Bronchial epithelial cell (primary cell): Measurements from ENCODE around the gene HSPA5. TPM values are rescaled to one million over a fixed set of nuclear protein-coding genes. Genes with fewer than 3 reads are reported as not detected.
"Not testable (repeated sequence)": the region's sequence is repeated elsewhere in the genome, so short reads cannot be mapped to it uniquely, and the experiment has no call there.

Source experiments
- DNase-seq: peaks from one replicate; pipeline ENCODE4 v3.0.0-alpha.2; 2010; ENCODE audit warnings: low read depth
- FAIRE-seq: peaks from 2 replicates; lab custom pipeline; 2011; peaks lifted over from hg19 to GRCh38; lab: Jason Lieb, UNC
- H3K27me3 ChIP-seq: 2 replicates; pipeline ENCODE4 v1.5.1; 2011; ENCODE audit warnings: low read length; ENCODE audit not compliant: control insufficient read depth, insufficient read depth
- H3K36me3 ChIP-seq: 2 replicates; pipeline ENCODE4 v1.5.1; 2011; ENCODE audit warnings: low read length; ENCODE audit not compliant: control insufficient read depth, insufficient read depth
- H3K4me3 ChIP-seq: 2 replicates; pipeline ENCODE4 v1.5.1; 2011; ENCODE audit warnings: mild to moderate bottlenecking, low read depth, low read length, control low read depth
- total RNA-seq: library from RNA; depleted of rRNA; stranded (reverse); fragments of >200 nt; gene quantifications from 2 replicates; pipeline ENCODE4 v1.2.1, GENCODE V29; 2014
- TF ChIP-seq, protein P1 (sequence below): IDR thresholded peaks from 2 replicates; pipeline ENCODE4 v1.5.1; 2011; ENCODE audit warnings: mild to moderate bottlenecking, moderate library complexity, low read length, control low read depth, inconsistent platforms; ENCODE audit not compliant: insufficient read depth, severe bottlenecking

The HSPA5 gene
- total RNA-seq, 1 donor from 2014 or later, result 520 TPM

DNA sequence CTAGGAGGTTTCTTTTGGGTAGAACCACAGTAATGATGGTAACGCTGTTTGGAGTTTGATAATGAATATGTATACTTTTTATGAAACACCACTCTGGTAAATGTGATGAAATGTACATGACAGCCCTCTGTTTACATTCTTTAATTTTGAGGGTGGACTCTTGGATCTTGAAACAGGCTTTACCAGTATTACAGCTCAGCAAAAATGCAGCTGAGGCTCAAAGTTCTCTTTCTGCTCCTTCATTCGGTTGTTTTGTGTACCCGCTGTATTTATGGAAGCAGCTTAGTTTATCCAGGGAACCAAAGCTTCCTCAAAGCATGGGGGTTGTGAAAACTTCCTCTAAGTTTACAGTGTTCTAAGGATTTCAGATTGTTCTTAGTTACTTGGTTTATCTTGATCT is 31.6 kb upstream of the HSPA5 start:
- TF ChIP-seq, protein P1, sequence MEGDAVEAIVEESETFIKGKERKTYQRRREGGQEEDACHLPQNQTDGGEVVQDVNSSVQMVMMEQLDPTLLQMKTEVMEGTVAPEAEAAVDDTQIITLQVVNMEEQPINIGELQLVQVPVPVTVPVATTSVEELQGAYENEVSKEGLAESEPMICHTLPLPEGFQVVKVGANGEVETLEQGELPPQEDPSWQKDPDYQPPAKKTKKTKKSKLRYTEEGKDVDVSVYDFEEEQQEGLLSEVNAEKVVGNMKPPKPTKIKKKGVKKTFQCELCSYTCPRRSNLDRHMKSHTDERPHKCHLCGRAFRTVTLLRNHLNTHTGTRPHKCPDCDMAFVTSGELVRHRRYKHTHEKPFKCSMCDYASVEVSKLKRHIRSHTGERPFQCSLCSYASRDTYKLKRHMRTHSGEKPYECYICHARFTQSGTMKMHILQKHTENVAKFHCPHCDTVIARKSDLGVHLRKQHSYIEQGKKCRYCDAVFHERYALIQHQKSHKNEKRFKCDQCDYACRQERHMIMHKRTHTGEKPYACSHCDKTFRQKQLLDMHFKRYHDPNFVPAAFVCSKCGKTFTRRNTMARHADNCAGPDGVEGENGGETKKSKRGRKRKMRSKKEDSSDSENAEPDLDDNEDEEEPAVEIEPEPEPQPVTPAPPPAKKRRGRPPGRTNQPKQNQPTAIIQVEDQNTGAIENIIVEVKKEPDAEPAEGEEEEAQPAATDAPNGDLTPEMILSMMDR, result no peak
- peak; percentile 71 for DNase-seq

DNA sequence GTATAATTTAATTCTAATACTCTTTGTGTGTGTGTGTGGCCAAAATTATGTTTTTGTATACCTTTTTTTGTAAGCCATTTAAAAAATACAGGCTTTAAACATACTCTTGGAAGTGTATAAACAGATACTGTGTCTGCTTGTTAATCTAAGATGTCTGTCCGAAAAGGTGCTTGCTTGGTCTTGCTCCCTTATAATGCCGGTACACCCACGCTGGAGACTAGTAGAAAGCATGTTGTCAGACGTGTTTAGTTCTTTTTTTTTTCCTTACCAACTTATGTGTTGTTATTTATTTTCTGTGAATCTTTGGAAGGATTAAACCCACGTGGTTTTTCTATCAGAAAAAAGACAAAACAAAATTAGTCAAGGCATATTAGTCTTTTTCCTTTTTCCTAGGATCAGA is 29.9 kb upstream of the HSPA5 start:
- no peak for FAIRE-seq

More for the DNA sequence above, 31.6 kb upstream of the HSPA5 start:
- Histone ChIP-seq H3K4me3 (no peak overlapping the region), H3K36me3 (peaks cover 1% of the 10 kb centered on the region), H3K27me3 (no peaks in the 10 kb centered on the region)
- FAIRE-seq, result no peak

DNA sequence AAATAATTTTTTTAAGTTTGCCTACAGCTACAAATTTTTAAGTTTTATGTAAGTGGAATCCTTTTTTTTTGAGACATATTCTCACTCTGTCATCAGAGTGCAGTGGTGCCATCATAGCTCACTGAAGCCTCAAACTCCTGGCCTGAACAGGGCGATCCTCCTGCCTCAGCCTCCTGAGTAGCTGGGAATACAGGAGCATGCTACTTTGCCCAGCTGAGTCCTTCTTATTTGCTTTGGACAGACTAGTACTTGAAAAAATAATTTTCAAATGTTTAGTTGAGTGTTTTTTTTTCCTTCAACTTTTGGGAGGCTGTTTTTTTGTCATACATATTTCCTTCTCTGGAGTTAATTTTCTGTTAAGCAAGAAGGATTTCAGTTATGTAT is 27.9 kb upstream of the HSPA5 start:
- FAIRE-seq, result no peak
- H3K36me3 ChIP-seq, result peaks cover 3% of the 10 kb centered on the region
- no peaks in the 10 kb centered on the region for H3K27me3 ChIP-seq

More for the DNA sequence above, 29.9 kb upstream of the HSPA5 start:
- peak; percentile 75 for DNase-seq
- H3K4me3 ChIP-seq, result no peak overlapping the region
- no peaks in the 10 kb centered on the region for H3K27me3 ChIP-seq
- TF ChIP-seq, protein P1, result no peak
- H3K36me3 ChIP-seq, result peaks cover 1% of the 10 kb centered on the region

DNA sequence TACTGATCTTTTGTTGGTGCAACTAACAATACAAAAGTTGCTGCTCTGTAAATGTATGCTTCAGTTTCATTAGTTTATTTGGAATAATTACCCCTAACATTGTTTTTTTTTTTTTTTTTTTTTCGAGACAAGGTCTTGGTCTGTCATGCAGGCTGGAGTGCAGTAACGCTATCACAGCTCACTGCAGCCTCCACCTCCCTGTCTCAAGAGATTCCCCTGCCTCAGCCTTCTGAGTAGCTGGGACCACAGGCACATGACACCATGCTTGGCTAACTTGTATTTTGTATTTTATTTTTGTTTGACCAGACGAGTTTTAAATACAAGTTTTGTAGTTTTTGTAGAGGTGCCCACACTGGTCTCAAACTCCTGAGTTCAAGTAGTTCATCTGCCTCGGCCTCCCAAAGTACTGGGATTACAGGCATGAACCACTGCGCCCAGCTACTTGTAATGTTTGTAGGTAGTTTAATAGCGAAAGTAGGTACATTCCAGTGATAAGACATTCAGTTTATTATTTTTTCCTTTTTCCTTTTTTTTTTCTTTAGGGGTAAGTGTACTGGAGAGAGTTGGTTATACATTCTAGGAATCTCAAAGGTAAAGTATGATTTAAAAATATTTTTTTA is 27.4 kb upstream of the HSPA5 start:
- Histone ChIP-seq H3K27me3 (no peaks in the 10 kb centered on the region), H3K4me3 (no peak overlapping the region), H3K36me3 (peaks cover 3% of the 10 kb centered on the region)
- no peak for DNase-seq
- TF ChIP-seq, protein P1, result no peak
- no peak for FAIRE-seq

More for the DNA sequence above, 27.9 kb upstream of the HSPA5 start:
- H3K4me3 ChIP-seq, result no peak overlapping the region
- TF ChIP-seq, protein P1, result no peak
- no peak for DNase-seq

DNA sequence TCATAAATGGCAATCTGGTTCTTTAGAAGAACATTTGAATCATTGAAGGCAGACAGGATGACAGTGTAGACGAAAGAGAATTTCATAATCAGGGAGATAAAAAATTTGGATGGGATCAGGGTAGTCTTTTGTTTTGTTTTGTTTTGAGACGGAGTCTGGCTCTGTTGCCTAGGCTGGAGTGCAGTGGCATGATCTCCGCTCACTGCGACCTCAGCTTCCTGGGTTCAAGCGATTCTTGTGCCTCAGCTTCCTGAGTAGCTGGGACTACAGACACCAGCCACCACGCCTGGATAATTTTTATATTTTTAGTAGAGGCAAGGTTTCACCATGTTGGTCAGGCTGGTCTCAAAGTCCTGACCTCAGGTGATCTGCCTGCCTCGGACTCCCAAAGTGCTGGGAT is 22.9 kb upstream of the HSPA5 start:
- H3K27me3 ChIP-seq, DNase-seq, H3K36me3 ChIP-seq, H3K4me3 ChIP-seq, FAIRE-seq: not testable (repeated sequence)

DNA sequence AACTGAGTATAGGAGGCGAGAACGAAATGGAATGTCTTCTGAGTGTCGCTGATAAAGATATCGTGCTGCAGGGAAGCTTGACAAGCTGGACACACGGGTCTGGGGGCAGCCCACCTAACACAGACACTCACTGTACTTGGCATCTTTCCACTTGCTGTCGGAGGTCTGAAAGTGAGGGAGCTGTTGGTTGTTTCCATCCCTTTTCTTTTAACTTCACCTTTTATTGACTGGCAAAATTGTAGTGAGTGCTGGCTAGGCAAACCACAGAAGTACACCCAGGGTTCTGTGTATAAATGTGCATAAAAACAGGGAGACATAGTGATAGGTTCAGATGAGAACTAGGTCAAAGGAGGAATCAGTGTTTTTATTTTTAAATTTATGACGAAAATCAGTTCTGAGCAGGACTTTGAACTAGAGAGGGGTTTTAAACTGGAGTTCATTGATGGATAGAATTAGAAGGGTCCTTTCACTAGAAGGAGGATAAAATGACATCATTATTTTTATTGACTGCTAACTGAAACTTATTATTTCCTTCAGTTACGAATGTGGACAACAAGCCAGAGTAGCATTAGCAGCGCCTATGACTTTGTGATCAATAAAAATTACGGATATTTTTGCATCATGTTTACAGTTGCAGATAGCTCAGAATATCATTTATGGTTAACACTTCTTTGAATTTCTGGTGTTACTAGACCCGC is 21.3 kb upstream of the HSPA5 start:
- TF ChIP-seq, protein P1, result no peak

More for the DNA sequence above, 21.3 kb upstream of the HSPA5 start:
- Histone ChIP-seq H3K27me3 (no peaks in the 10 kb centered on the region), H3K4me3 (peak overlapping the region; percentile 97), H3K36me3 (peaks cover 2% of the 10 kb centered on the region)
- FAIRE-seq (no peak), DNase-seq (no peak)
